Vagina (tissue), 2 donors: ENCODE data around the gene KIF23. TPM values are rescaled to one million over a fixed set of nuclear protein-coding genes. Genes with fewer than 3 reads are reported as not detected.

Experiments
- DNase-seq, 2 donors: peaks; one replicate each; pipeline ENCODE4 v3.0.0-alpha.2; 2017; ENCODE audit errors: extremely low spot score in 2 of 2
- H3K27ac ChIP-seq: fragments of 200-600 bp; sonication (generic); one replicate; pipeline ENCODE4 v1.5.1; 2019
- H3K27me3 ChIP-seq: fragments of 200-600 bp; sonication (generic); one replicate; pipeline ENCODE4 v1.5.1; 2019
- H3K36me3 ChIP-seq, 2 donors: fragments of 200-600 bp; sonication (generic); one replicate each; pipeline ENCODE4 v1.5.1; 2017 to 2019
- H3K4me1 ChIP-seq: fragments of 200-600 bp; sonication (generic); one replicate; pipeline ENCODE4 v1.5.1; 2019
- H3K4me3 ChIP-seq, 2 donors: fragments of 200-600 bp; sonication (generic); 1 replicate in 1 of 2; 2 replicates in 1 of 2; pipeline ENCODE4 v1.5.1; 2016 to 2019
- H3K9me3 ChIP-seq: fragments of 200-600 bp; sonication (generic); one replicate; pipeline ENCODE4 v1.5.1; 2019
- POLR2A ChIP-seq, 2 donors: fragments of 450-650 bp; IDR thresholded peaks; one replicate each; pipeline ENCODE4 v1.6.1; 2017; ENCODE audit warnings: antibody characterized with exemption in 2 of 2, mild to moderate bottlenecking in 2 of 2, moderate library complexity in 2 of 2
- POLR2AphosphoS5 ChIP-seq, 2 donors: sonication (generic); formaldehyde crosslinking; IDR thresholded peaks; one replicate each; pipeline ENCODE4 v1.9.0; 2017; ENCODE audit warnings: antibody characterized with exemption in 2 of 2, mild to moderate bottlenecking in 2 of 2, low read depth in 1 of 2; ENCODE audit not compliant: insufficient read depth in 1 of 2
- intact Hi-C: fragments of 100-400 bp; cut with DNase I; formaldehyde crosslinking; loops from one replicate; pipeline ENCODE4 v1.15.1; 2023
- total RNA-seq: library from RNA; depleted of rRNA; stranded (reverse); fragments of >200 nt; gene quantifications from one replicate; pipeline ENCODE4 v1.2.3, GENCODE V29; 2016
- TF ChIP-seq, protein P1 (sequence below), 3 experiments: fragments of 450-650 bp in 2 of 3; fragments of 200-600 bp in 1 of 3; sonication (generic) in 1 of 3; IDR thresholded peaks; one replicate each; pipeline ENCODE4 v1.5.1; 2017 to 2019; ENCODE audit warnings: antibody characterized with exemption in 3 of 3, mild to moderate bottlenecking in 2 of 3, moderate library complexity in 2 of 3

The KIF23 gene
- total RNA-seq, 1 donor from 2014 or later = 7.4 TPM

DNA sequence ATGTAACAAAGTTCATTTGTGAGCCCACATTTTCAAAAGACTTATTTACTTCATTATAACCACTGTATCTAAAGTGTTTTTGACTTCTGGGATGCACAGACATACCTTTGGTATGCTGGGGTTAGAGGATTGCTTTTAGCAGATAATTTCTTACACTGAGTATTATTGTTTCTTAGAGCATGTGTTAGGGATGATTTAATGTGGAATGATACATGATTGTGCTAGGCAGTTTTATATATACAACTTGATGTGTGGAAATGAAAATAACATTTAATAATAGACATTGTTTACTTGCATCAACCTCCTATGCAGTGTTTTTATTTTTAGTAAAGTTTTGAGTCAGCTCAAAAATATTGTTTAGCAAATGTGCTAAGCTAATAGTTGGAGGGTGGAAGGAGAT, 3.4 kb downstream of the KIF23 start:
- H3K36me3 ChIP-seq = no peaks in the 10 kb centered on the region
- intact Hi-C loops = no loop called here
- H3K4me1 ChIP-seq = peaks cover 16% of the 10 kb centered on the region
- H3K27me3 ChIP-seq = no peaks in the 10 kb centered on the region
- no peak overlapping the region for H3K27ac ChIP-seq
- no peak overlapping the region for H3K4me3 ChIP-seq
- no peak for DNase-seq
- no peaks in the 10 kb centered on the region for H3K9me3 ChIP-seq
- no peak for TF ChIP-seq POLR2AphosphoS5 (IDR thresholded peaks at IDR 0.05; ENCODE audit: insufficient read depth in 1 of 2, low read depth in 1 of 2)
- TF ChIP-seq, protein P1, sequence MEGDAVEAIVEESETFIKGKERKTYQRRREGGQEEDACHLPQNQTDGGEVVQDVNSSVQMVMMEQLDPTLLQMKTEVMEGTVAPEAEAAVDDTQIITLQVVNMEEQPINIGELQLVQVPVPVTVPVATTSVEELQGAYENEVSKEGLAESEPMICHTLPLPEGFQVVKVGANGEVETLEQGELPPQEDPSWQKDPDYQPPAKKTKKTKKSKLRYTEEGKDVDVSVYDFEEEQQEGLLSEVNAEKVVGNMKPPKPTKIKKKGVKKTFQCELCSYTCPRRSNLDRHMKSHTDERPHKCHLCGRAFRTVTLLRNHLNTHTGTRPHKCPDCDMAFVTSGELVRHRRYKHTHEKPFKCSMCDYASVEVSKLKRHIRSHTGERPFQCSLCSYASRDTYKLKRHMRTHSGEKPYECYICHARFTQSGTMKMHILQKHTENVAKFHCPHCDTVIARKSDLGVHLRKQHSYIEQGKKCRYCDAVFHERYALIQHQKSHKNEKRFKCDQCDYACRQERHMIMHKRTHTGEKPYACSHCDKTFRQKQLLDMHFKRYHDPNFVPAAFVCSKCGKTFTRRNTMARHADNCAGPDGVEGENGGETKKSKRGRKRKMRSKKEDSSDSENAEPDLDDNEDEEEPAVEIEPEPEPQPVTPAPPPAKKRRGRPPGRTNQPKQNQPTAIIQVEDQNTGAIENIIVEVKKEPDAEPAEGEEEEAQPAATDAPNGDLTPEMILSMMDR (IDR thresholded peaks at IDR 0.05) = no peak
- TF ChIP-seq POLR2A (IDR thresholded peaks at IDR 0.05) = no peak

DNA sequence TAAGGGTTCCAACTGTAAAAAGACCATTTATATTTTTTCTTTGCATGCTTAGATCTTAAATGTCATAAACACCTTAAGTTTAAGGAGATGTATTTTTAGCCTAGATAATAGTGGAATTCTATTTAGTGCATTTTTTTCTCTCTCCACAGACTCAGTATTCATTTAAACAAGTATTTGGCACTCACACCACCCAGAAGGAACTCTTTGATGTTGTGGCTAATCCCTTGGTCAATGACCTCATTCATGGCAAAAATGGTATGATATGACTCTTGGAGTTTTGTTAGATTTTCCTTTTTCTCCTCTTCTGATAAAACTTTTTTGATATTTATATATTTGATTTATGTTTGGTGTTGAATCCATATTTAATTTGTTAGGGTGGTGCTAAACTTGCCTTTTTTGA, 7.3 kb downstream of the KIF23 start:
- Histone ChIP-seq H3K4me3 (no peak overlapping the region), H3K9me3 (no peaks in the 10 kb centered on the region), H3K27ac (no peak overlapping the region), H3K4me1 (no peaks in the 10 kb centered on the region), H3K27me3 (no peaks in the 10 kb centered on the region), H3K36me3 (no peaks in the 10 kb centered on the region)
- intact Hi-C loops = no loop called here
- TF ChIP-seq, protein P1 (IDR thresholded peaks at IDR 0.05) = no peak
- DNase-seq = no peak

DNA sequence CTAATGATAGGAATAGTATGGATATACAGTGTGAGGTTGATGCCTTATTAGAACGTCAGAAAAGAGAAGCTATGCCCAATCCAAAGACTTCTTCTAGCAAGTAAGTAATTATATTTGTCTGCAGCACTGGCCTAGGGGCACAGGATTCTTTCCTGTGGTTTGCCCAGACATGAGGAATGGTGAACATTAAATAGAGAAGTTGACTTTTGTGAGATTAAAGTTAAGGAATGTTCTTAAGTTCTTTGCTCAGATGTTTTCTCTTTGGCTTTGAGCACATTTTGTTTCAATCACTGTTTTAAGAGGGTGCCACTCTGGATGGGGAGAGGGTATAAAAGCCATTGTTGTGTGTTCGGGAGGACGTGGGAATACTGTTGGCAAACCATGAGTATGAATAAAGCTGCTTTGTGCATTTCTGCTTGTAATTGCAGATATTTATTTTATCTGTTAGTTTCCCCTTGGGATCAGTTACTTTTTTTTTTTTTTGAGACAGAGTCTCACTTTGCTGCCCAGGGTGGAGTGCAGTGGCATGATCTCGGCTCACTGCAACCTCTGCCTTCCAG, 8.3 kb downstream of the KIF23 start:
- Histone ChIP-seq H3K4me1 (no peaks in the 10 kb centered on the region), H3K27me3 (no peaks in the 10 kb centered on the region), H3K36me3 (no peaks in the 10 kb centered on the region), H3K4me3 (no peak overlapping the region), H3K27ac (no peak overlapping the region), H3K9me3 (no peaks in the 10 kb centered on the region)
- intact Hi-C loops = no loop called here
- DNase-seq = no peak
- TF ChIP-seq, protein P1 (IDR thresholded peaks at IDR 0.05) = no peak
- no peak for TF ChIP-seq POLR2A (IDR thresholded peaks at IDR 0.05)

DNA sequence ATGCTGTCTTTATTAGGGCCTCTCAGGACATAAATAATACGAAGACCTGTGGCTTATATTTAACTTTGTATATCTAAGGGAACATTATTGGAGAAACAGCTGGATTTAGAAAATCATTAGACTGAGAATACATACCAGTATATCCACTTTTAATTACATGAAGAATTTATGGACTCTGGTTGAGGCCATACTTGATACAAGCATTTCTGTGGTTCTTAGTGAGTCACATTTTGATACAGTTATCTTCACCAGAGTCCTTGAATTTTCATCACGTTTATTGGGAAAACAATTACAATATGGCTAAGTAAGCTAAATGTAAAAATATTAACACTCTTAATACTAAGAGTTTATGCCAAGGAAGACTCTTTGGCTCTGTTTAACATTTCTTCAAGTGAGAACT, 9.9 kb downstream of the KIF23 start:
- Histone ChIP-seq H3K4me1 (no peaks in the 10 kb centered on the region), H3K27ac (no peak overlapping the region), H3K27me3 (no peaks in the 10 kb centered on the region), H3K9me3 (no peaks in the 10 kb centered on the region), H3K4me3 (no peak overlapping the region), H3K36me3 (no peaks in the 10 kb centered on the region)
- intact Hi-C loops = no loop called here
- no peak for TF ChIP-seq POLR2A (IDR thresholded peaks at IDR 0.05)
- TF ChIP-seq POLR2AphosphoS5 (IDR thresholded peaks at IDR 0.05; ENCODE audit: insufficient read depth in 1 of 2, low read depth in 1 of 2) = no peak
- TF ChIP-seq, protein P1 (IDR thresholded peaks at IDR 0.05) = no peak
- no peak for DNase-seq

DNA sequence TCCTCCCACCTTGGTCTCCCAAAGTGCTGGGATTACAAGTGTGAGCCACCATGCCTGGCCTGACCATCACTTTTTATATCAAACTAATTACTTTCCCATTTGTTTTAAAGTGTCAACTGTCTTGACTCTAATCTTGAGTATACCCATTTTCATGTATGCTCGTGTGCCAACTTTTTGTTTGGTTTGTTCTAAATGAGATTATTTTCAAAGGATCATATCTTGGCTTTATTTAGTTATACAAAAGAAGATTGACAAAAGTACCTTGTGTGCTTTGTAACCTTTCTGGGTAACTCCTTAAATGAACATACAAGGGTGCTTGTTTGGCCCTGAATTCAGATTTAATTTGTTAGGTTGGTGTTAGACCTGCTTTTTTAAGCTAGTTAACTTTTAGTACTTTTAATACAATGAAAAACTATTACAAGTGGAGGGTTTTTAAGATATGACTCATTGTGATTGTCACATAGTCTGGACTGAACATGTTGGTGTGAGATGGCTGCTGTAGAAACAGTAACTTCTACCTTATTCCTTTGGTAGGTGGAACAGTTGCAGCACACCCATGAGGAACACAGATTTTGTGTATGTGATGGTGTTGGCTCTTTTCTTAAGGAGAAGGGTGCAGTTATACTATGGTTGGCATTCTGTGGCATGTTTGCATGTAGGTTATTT, 10.7 kb downstream of the KIF23 start:
- no peaks in the 10 kb centered on the region for H3K9me3 ChIP-seq
- intact Hi-C loops = no loop called here
- no peaks in the 10 kb centered on the region for H3K27me3 ChIP-seq
- no peaks in the 10 kb centered on the region for H3K4me1 ChIP-seq
- no peak overlapping the region for H3K27ac ChIP-seq
- TF ChIP-seq POLR2A (IDR thresholded peaks at IDR 0.05) = no peak
- no peak for TF ChIP-seq POLR2AphosphoS5 (IDR thresholded peaks at IDR 0.05; ENCODE audit: insufficient read depth in 1 of 2, low read depth in 1 of 2)
- DNase-seq = no peak
- no peak overlapping the region for H3K4me3 ChIP-seq
- H3K36me3 ChIP-seq = no peaks in the 10 kb centered on the region
